HG03439 (cell line): ENCODE measurements around the gene KLRC2.
"Not testable (repeated sequence)": the region's sequence is repeated elsewhere in the genome, so short reads cannot be mapped to it uniquely, and the experiment has no call there.

Source experiments
- ATAC-seq: cut with Tn5 transposase; IDR thresholded peaks from one replicate; pipeline ENCODE4 v1.9.1; 2021; ENCODE audit warnings: mild to moderate bottlenecking, moderate library complexity; ENCODE audit not compliant: unreplicated experiment

Gene KLRC2

DNA sequence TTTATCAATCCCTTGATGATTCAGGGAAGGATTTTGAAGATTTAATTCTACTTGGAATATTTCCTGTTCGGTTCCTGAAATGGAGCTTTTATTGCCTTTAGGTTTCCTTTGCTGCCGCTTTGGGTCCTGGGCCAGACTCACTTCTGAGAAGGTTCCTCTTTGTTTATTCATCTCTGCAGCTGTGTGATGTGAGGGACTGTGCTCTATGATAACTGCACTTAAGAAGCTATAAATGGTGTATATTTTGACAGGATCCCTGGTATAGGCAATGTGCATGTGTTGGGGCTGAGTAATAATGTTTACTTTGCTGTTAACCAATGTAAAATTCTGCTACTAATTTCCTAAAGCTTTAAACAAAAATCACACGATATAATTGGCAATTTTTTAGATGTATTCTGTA lies at the start of gene KLRC2:
KLRC2 (minus strand) TSS at position 195 of the 400 bp plus-strand sequence; CDS start at position 171, 24 bp downstream.
- ATAC-seq, result not testable (repeated sequence)

DNA sequence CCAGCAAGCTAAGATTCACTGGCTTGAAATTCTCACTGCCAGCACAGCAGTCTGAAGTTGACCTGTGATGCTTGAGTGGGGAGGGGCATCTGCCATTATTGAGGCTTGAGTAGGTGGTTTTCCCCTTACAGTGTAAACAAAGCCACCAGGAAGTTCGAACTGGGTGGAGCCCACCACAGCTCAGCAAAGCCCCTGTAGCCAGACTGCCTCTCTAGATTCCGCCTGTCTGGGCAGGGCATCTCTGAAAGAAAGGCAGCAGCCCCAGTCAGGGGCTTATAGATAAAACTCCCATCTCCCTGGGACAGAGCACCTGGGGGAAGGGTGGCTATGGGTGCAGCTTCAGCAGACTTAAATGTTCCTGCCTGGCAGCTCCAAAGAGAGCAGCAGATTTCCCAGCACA lies 46.1 kb upstream of the KLRC2 start:
- ATAC-seq, result not testable (repeated sequence)

DNA sequence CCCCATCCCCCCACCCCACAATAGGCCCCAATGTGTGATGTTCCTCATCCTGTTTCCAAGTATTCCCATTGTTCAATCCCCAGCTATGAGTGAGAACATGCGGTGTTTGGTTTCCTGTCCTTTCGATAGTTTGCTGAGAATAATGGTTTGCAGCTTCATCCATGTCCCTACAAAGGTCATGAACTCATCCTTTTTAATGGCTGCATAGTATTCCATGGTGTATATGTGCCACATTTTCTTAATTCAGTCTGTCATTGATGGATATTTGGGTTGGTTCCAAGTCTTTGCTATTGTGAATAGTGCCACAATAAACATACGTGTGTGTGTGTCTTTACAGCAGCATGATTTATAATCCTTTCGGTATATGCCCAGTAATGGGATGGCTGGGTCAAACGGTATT lies 37.0 kb upstream of the KLRC2 start:
- ATAC-seq, result not testable (repeated sequence)

DNA sequence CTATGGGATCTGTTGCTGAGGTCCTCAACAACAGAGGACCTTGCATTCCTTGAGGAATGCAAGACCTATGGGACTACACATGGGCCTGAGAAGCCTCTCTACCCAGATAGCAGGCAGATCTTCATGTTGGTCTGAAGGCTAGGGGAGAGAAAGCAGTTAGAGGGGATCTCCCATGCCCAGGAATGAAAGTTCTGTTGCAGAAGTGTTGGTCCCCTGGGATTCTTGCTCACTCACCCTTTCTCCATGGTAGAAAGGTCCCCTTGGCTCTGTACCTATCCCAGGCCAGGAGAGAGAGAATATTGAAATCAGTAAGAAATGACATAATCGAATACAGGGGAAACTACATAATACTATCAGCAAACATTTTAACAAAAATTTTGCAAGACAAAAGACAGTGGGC lies 33.9 kb upstream of the KLRC2 start:
- no peak for ATAC-seq

DNA sequence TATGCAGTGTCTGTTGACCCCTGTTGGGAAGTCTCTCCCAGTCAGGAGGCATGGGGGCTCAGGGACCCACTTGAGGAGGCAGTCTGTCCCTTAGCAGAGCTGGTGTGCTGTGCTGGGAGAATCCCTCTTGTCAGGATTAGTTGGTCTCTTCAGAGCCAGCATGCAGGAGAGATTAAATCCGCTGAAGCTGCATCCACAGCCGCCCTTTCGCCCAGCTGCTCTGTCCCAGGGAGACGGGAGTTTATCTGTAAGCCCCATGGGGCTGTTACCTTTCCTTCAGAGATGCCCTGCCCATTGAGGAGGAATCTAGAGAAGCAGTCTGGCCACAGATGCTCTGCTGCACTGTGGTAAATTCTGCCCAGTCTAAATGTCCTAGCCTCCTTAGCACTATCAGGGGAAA lies 30.5 kb upstream of the KLRC2 start:
- ATAC-seq, result no peak

DNA sequence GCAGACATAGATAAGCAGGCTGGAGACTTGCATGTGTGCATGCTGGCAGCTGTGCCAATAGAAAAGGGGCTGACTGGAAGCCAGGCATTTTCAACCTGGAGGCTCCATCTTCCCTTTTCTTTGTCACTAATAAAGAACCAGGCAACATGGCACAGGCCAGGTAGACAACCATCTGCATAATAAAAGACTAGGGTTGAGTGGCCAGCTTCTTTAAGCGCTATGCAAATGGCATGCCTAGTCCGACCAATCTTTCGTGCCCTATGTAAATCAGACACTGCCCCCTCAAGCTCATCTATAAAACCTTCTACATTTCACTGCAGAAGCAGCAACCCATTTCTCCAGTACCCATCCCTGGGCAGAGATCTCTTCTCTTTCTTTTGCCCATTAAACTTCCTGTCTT lies 21.9 kb upstream of the KLRC2 start:
- ATAC-seq, result no peak

DNA sequence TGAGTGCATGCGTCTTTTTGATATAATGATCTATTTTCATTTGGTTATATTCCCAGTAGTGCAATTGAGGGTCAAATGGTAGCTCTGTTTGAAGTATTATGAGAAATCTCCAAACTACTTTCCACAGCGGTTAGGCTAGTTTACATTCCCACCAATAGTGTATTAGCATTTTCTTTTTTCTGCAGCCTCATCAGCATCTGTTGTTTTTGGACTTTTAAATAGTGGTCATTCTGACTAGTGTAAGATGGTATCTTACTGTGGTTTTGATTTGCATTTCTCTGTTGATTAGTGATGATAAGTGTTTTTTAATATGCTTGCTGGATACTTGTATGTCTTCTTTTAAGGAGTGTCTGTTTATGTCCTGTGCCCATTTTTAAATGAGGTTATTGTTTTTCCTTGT lies 21.0 kb upstream of the KLRC2 start:
- no peak for ATAC-seq

DNA sequence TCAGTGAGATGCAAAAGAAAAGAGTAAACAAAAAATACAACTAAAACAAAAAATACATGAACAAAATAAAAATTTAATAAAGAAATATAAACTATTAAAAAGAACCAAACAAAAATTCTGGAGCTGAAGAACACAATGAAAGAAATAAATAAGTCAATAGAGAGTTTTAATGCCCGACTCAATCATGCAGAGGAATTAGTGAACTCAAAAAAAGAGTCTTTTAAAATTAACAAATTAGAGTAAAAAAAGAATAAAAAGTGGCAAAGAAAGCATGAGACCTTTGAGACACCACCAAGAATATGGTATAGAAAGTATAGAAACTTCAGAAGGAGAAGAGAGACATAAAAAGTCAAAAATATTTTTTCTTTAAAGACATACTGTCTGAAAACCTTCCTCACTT lies 20.0 kb upstream of the KLRC2 start:
- ATAC-seq, result no peak

DNA sequence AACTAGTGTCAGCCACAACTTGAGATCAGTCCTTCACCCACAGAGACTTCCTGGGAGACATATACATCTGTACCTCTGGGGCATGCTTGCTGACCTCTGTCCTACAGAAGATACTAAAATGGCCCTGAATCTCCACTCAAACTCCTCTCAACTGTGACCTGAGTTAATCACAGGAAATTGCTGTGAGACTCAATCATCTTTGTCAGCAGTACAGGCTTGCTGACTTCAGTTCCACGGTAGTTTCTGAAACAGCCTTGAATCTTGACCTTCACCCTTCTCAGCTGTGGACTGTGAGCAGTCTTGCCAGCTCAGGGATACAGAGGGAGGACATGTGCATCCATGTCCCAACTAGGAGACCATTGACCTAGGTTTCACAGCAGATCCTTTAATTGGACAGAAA lies 18.7 kb upstream of the KLRC2 start:
- no peak for ATAC-seq

DNA sequence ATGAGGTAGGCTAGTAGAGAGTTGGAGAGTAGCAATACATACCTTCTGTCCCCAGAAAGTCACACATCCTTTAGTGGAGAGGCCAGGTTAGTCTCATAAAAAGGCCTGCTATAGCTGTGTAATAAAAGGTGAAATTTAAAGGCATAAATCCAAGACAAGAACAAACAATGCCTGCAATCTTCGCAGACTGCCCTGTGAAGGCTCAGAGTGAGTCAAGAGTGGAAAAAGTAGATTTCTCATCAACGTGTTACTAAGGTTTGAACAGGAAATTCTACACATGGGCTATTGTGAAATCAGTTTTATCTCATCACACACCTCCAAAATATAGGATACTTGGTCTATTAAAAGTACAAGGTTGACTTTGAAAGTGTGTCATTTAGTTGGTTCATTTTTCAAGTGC lies 17.3 kb upstream of the KLRC2 start, which contains the start of gene KLRC1:
KLRC1 (minus strand) TSS at position 222 of the 400 bp plus-strand sequence. CDS start 2,221 bp downstream, outside the sequence.
- ATAC-seq, result no peak

DNA sequence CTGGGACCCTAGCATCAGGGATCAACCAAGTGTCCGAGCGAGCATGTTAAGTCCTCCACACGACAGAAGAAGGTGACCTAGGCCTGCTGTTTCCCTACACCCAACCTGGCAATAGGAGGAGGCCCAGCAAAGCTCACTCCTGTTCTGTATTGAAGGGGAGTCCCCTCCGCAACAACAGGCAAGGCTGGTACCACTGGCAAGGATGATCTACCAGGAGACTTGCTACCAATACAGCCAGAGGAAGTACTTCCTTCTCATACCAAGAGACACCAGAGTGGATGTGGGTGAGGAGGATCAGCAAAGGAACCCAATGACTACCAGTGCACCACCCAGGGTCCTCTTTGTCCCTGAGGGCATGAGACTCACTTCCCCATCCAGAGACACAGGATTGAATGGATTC lies 12.4 kb upstream of the KLRC2 start:
- ATAC-seq, result no peak

DNA sequence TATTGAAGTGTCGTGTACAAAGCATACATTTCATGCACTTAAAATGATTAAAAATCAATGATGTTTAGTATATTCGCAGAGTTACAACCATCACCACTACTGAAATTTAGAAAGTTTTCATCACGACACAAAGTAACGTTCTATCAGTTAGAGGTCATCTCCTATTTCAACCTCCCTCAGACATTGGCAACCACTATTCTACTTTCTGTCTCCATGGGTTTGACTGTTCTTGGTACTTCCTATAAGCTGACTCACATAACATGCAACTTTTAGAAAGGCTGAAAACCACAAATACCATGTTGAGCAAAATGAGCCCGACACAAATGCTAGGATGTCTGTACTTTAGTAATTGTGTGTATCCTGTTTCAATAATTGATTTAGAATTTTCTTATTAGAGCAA lies 10.2 kb upstream of the KLRC2 start:
- ATAC-seq, result not testable (repeated sequence)

DNA sequence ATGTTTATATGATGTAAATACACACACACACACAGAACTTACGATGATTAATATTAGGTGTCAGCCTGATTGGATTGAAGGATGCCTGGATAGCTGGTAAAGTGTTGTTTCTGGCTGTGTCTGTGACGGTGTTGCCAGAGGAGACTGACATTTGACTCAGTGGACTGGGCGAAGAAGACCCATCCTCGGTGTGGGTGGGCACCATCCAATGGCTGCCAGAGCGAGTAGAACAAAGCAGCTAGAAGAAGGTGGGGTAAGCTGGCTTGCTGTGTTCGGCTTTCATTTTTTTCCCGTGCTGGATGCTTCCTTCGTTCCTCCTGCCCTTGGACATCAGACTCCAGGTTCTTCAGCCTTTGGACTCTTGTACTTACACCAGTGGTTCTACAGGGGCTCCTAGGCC lies 5.3 kb upstream of the KLRC2 start:
- not testable (repeated sequence) for ATAC-seq

DNA sequence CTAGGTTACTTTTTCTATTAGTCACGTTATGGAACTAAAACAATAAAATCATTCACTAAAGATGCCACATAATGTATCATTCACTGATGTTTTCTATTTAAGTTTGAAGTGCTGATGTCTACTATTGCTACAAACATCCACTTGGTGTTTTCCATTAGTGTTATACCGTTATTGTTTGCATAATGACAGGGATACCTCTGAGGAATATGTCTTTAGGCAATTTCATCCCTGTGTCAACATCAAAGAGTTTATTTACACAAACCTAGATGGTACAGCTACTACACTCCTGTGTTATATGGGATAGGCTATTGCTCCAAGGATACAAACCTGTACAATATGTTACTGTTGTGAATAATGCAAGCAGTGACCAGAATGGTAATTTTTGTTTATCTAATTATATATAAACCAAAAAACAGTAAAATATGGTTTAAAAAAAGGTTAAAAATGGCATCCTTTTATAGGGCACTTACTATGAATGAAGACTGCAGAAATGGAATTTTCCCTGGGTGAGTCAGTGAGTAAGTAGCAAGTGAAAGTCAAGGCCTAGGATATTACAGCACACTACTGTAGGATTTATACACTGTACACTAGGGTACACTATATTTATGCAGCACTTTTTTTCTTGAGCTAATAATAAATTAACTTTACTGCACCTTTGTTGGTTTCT lies 3.9 kb upstream of the KLRC2 start:
- not testable (repeated sequence) for ATAC-seq

DNA sequence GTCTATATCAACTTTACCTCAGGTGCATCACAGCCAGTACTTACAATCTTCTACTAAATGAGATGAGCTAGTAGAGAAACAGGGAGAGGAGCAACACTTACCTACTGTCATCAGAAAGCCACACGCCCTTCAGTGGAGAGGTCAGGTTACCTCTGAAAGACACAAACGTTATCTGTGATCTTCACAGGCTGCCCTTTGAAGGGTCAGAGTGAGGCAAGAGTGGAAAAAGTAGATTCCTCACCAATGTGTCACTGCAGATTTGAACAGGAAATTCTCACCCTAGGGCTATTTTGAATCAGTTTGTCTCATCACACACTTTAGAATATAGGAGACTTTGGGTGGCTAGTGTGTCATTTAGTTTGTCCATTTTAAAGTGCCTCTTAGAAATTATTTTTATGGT lies 1.8 kb upstream of the KLRC2 start:
- not testable (repeated sequence) for ATAC-seq

DNA sequence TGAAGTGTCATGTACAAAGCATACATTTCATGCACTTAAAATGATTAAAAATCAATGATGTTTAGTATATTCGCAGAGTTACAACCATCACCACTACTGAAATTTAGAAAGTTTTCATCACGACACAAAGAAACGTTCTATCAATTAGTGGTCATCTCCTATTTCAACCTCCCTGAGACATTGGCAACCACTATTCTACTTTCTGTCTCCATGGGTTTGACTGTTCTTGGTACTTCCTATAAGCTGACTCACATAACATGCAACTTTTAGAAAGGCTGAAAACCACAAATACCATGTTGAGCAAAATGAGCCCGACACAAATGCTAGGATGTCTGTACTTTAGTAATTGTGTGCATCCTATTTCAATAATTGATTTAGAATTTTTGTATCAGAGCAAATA lies 5.2 kb downstream of the KLRC2 start:
- ATAC-seq, result not testable (repeated sequence)

DNA sequence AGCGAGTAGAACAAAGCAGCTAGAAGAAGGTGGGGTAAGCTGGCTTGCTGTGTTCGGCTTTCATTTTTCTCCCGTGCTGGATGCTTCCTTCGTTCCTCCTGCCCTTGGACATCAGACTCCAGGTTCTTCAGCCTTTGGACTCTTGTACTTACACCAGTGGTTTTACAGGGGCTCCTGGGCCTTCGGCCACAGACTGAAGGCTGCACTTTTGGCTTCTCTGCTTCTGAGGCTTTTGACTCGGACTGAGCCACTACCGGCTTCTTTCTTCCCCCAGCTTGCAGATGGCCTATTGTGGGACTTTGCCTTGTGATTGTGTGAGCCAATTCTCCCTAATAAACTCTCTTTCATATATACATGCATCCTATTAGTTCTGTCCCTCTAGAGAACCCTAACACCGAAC lies 9.9 kb downstream of the KLRC2 start:
- ATAC-seq, result not testable (repeated sequence)

DNA sequence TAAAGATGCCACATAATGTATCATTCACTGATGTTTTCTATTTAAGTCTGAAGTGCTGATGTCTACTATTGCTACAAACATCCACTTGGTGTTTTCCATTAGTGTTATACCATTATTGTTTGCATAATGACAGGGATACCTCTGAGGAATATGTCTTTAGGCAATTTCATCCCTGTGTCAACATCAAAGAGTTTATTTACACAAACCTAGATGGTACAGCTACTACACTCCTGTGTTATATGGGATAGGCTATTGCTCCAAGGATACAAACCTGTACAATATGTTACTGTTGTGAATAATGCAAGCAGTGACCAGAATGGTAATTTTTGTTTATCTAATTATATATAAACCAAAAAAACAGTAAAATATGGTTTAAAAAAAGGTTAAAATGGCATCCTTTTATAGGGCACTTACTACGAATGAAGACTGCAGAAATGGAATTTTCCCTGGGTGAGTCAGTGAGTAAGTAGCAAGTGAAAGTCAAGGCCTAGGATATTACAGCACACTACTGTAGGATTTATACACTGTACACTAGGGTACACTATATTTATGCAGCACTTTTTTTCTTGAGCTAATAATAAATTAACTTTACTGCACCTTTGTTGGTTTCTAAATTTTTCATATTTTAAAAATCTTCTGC lies 11.4 kb downstream of the KLRC2 start:
- ATAC-seq, result not testable (repeated sequence)

DNA sequence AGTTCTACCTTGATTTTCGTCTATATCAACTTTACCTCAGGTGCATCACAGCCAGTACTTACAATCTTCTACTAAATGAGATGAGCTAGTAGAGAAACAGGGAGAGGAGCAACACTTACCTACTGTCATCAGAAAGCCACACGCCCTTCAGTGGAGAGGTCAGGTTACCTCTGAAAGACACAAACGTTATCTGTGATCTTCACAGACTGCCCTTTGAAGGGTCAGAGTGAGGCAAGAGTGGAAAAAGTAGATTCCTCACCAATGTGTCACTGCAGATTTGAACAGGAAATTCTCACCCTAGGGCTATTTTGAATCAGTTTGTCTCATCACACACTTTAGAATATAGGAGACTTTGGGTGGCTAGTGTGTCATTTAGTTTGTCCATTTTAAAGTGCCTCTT lies 13.7 kb downstream of the KLRC2 start:
- ATAC-seq, result not testable (repeated sequence)

DNA sequence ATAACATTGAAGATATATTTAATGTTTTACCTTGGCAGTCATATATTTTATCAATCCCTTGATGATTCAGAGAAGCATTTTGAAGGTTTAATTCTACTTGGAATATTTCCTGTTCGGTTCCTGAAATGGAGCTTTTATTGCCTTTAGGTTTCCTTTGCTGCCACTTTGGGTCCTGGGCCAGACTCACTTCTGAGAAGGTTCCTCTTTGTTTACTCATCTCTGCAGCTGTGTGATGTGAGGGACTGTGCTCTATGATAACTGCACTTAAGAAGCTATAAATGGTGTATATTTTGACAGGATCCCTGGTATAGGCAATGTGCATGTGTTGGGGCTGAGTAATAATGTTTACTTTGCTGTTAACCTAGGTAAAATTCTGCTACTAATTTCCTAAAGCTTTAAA lies 15.5 kb downstream of the KLRC2 start, which contains the start of gene KLRC3:
KLRC3 (minus strand) TSS at position 262 of the 400 bp plus-strand sequence; CDS start at position 217, 45 bp downstream.
- not testable (repeated sequence) for ATAC-seq

DNA sequence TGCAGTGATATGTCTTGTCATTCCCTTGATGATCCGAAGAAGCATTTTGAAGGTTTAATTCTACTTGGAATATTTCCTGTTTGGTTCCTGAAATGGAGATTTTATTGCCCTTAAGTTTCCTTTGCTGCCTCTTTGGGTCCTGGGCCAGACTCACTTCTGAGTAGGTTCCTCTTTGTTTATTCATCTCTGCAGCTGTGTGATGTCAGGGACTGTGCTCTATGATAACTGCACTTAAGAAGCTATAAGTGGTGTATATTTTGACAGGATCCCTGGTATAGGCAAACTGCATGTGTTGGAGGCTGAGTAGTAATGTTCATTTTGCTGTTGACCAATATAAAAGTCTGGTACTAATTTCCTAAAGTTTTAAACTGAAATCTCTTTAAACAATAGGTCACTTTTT lies 26.4 kb downstream of the KLRC2 start, which contains the start of gene KLRC4:
KLRC4 (minus strand) TSS at position 366 of the 400 bp plus-strand sequence; CDS start at position 184, 182 bp downstream.
- no peak for ATAC-seq

DNA sequence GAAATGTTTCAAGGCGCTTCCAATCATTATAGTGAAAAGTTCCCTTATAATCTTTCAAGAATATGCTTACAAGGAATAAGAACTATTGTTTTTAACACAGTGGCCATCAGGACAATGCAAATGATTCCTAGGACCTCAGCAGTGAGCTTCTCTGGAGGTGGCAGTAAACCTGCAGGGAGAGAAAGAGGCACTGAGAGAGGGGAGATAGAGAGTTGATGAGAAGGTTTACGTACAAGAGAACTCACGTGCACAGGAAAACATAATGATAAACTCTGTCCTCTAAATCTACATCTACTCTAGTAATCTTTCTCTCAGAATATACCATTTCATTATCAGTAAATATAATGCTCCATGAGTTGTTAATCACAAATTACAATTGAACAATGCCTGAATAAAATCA lies 27.0 kb downstream of the KLRC2 start:
- ATAC-seq, result no peak
